Measurements from ENCODE around the gene NRG2.

NRG2 gene

GRCh38 chr5:139979518-139979917 is 63.6 kb downstream of the NRG2 start:
- H3K9ac ChIP-seq (ENCODE audit: low read length): no peak overlapping the region
- no peaks in the 10 kb centered on the region for H3K27me3 ChIP-seq (ENCODE audit: low read length)
- no peak overlapping the region for H2AFZ ChIP-seq (ENCODE audit: low read depth, low read length, severe bottlenecking)
- H3K79me2 ChIP-seq (ENCODE audit: insufficient read depth, low read length): no peaks in the 10 kb centered on the region
- no peak overlapping the region for H3K27ac ChIP-seq (ENCODE audit: low read depth, low read length)
- no peak for TF ChIP-seq EZH2phosphoT487 (conservative IDR thresholded peaks at IDR 0.05; ENCODE audit: low read length)
- TF ChIP-seq CTCF (IDR thresholded peaks at IDR 0.05; ENCODE audit: insufficient read depth, low read length, poor library complexity, severe bottlenecking): no peak
- H3F3A ChIP-seq (ENCODE audit: insufficient read depth): no peaks in the 10 kb centered on the region
- H3K4me2 ChIP-seq (ENCODE audit: low read depth, low read length, poor library complexity, severe bottlenecking): no peak overlapping the region
- H4K20me1 ChIP-seq (ENCODE audit: low read depth, low read length): no peaks in the 10 kb centered on the region
- H3K36me3 ChIP-seq (ENCODE audit: low read length): no peaks in the 10 kb centered on the region
- no peaks in the 10 kb centered on the region for H3K9me3 ChIP-seq (ENCODE audit: insufficient read depth, low read length)
- H3K9me2 ChIP-seq (replicated peaks; ENCODE audit: insufficient read depth, low read length): no peaks in the 10 kb centered on the region
- H3K4me3 ChIP-seq (ENCODE audit: insufficient read depth, low read length, poor library complexity, severe bottlenecking): no peak overlapping the region

GRCh38 chr5:139976703-139977102 is 66.4 kb downstream of the NRG2 start:
- Histone ChIP-seq H3K79me2 (ENCODE audit: insufficient read depth, low read length) (no peaks in the 10 kb centered on the region), H3K27ac (ENCODE audit: low read depth, low read length) (no peak overlapping the region), H3K9ac (ENCODE audit: low read length) (no peak overlapping the region), H3K4me3 (ENCODE audit: insufficient read depth, low read length, poor library complexity, severe bottlenecking) (no peak overlapping the region), H3K9me3 (ENCODE audit: insufficient read depth, low read length) (no peaks in the 10 kb centered on the region), H3K36me3 (ENCODE audit: low read length) (no peaks in the 10 kb centered on the region), H3K27me3 (ENCODE audit: low read length) (no peaks in the 10 kb centered on the region), H3F3A (ENCODE audit: insufficient read depth) (no peaks in the 10 kb centered on the region), H4K20me1 (ENCODE audit: low read depth, low read length) (no peaks in the 10 kb centered on the region), H2AFZ (ENCODE audit: low read depth, low read length, severe bottlenecking) (no peak overlapping the region), H3K4me2 (ENCODE audit: low read depth, low read length, poor library complexity, severe bottlenecking) (no peak overlapping the region), H3K9me2 (replicated peaks; ENCODE audit: insufficient read depth, low read length) (no peaks in the 10 kb centered on the region)
- TF ChIP-seq CTCF (IDR thresholded peaks at IDR 0.05; ENCODE audit: insufficient read depth, low read length, poor library complexity, severe bottlenecking): no peak

GRCh38 chr5:139975942-139976341 is 67.2 kb downstream of the NRG2 start:
- no peaks in the 10 kb centered on the region for H3K27me3 ChIP-seq (ENCODE audit: low read length)
- H3K4me2 ChIP-seq (ENCODE audit: low read depth, low read length, poor library complexity, severe bottlenecking): no peak overlapping the region
- H3K79me2 ChIP-seq (ENCODE audit: insufficient read depth, low read length): no peaks in the 10 kb centered on the region
- H3K27ac ChIP-seq (ENCODE audit: low read depth, low read length): no peak overlapping the region
- no peaks in the 10 kb centered on the region for H3F3A ChIP-seq (ENCODE audit: insufficient read depth)
- no peaks in the 10 kb centered on the region for H3K9me2 ChIP-seq (replicated peaks; ENCODE audit: insufficient read depth, low read length)
- H3K36me3 ChIP-seq (ENCODE audit: low read length): no peaks in the 10 kb centered on the region
- H3K9ac ChIP-seq (ENCODE audit: low read length): no peak overlapping the region
- no peaks in the 10 kb centered on the region for H3K9me3 ChIP-seq (ENCODE audit: insufficient read depth, low read length)
- TF ChIP-seq CTCF (IDR thresholded peaks at IDR 0.05; ENCODE audit: insufficient read depth, low read length, poor library complexity, severe bottlenecking) (no peak), EZH2phosphoT487 (conservative IDR thresholded peaks at IDR 0.05; ENCODE audit: low read length) (no peak)
- H2AFZ ChIP-seq (ENCODE audit: low read depth, low read length, severe bottlenecking): no peak overlapping the region
- H4K20me1 ChIP-seq (ENCODE audit: low read depth, low read length): no peaks in the 10 kb centered on the region
- H3K4me3 ChIP-seq (ENCODE audit: insufficient read depth, low read length, poor library complexity, severe bottlenecking): no peak overlapping the region

- H3F3A ChIP-seq (ENCODE audit: insufficient read depth): no peaks in the 10 kb centered on the region
- H4K20me1 ChIP-seq (ENCODE audit: low read depth, low read length): no peaks in the 10 kb centered on the region
- no peak overlapping the region for H3K27ac ChIP-seq (ENCODE audit: low read depth, low read length)
- H3K4me2 ChIP-seq (ENCODE audit: low read depth, low read length, poor library complexity, severe bottlenecking): no peak overlapping the region
- no peak overlapping the region for H3K4me3 ChIP-seq (ENCODE audit: insufficient read depth, low read length, poor library complexity, severe bottlenecking)
- H3K9me2 ChIP-seq (replicated peaks; ENCODE audit: insufficient read depth, low read length): no peaks in the 10 kb centered on the region
- no peak overlapping the region for H2AFZ ChIP-seq (ENCODE audit: low read depth, low read length, severe bottlenecking)
- no peaks in the 10 kb centered on the region for H3K36me3 ChIP-seq (ENCODE audit: low read length)
- no peaks in the 10 kb centered on the region for H3K27me3 ChIP-seq (ENCODE audit: low read length)
- no peaks in the 10 kb centered on the region for H3K9me3 ChIP-seq (ENCODE audit: insufficient read depth, low read length)
- TF ChIP-seq EZH2phosphoT487 (conservative IDR thresholded peaks at IDR 0.05; ENCODE audit: low read length) (no peak), CTCF (IDR thresholded peaks at IDR 0.05; ENCODE audit: insufficient read depth, low read length, poor library complexity, severe bottlenecking) (no peak)
- no peaks in the 10 kb centered on the region for H3K79me2 ChIP-seq (ENCODE audit: insufficient read depth, low read length)
- H3K9ac ChIP-seq (ENCODE audit: low read length): no peak overlapping the region
Observed at GRCh38 chr5:139975306-139975705, 67.8 kb downstream of the NRG2 start.
